Thyroid gland (tissue), 4 donors: ENCODE results near the gene FBXO3.

ENCODE experiments used
- CTCF ChIP-seq, 6 experiments: fragments of 200-600 bp in 3 of 6; fragments of 450-650 bp in 3 of 6; sonication (generic) in 3 of 6; IDR thresholded peaks; one replicate each; pipeline ENCODE4 v1.5.1; 2016 to 2019; ENCODE audit warnings: antibody characterized with exemption in 6 of 6, mild to moderate bottlenecking in 2 of 6, inconsistent platforms in 1 of 6, moderate library complexity in 1 of 6
- POLR2A ChIP-seq, 2 donors: fragments of 450-650 bp; IDR thresholded peaks; one replicate each; pipeline ENCODE4 v1.6.1; 2017; ENCODE audit warnings: antibody characterized with exemption in 2 of 2, mild to moderate bottlenecking in 2 of 2, moderate library complexity in 1 of 2

- TF ChIP-seq CTCF (IDR thresholded peaks at IDR 0.05) (no peak), POLR2A (IDR thresholded peaks at IDR 0.05) (no peak)
Observed at GRCh38 chr11:33696931-33697638, 77.2 kb downstream of the FBXO3 start.
